Left lung (tissue), 10 donors: Measurements from ENCODE around the gene CELSR3. TPM values are rescaled to one million over a fixed set of nuclear protein-coding genes. Genes with fewer than 3 reads are reported as not detected.

Source experiments
- ATAC-seq: fragments of 200-7000 bp; cut with Tn5 transposase; one replicate; pipeline ENCODE4 v1.9.1; 2020; ENCODE audit warnings: moderate library complexity
- DNase-seq, 4 donors: peaks; one replicate each; pipeline ENCODE4 v3.0.0-alpha.2; 2013 to 2020
- H3K27ac ChIP-seq, 2 donors: fragments of 200-600 bp; sonication (generic) in 1 of 2; one replicate each; pipeline versions ENCODE4 v1.5.0 to v1.8.0; 2020 to 2021
- H3K27me3 ChIP-seq, 2 donors: fragments of 200-600 bp; sonication (generic) in 1 of 2; one replicate each; pipeline versions ENCODE4 v1.5.0 to v1.8.0; 2020 to 2021
- H3K36me3 ChIP-seq, 2 donors: fragments of 200-600 bp; sonication (generic) in 1 of 2; one replicate each; pipeline versions ENCODE4 v1.5.0 to v1.8.0; 2020 to 2021
- H3K4me1 ChIP-seq, 2 donors: fragments of 200-600 bp; one replicate each; pipeline ENCODE4 v1.8.0; 2021
- H3K4me3 ChIP-seq, 2 donors: fragments of 200-600 bp; sonication (generic) in 1 of 2; one replicate each; pipeline versions ENCODE4 v1.5.0 to v1.8.0; 2020 to 2021; ENCODE audit warnings: mild to moderate bottlenecking in 1 of 2
- H3K9me3 ChIP-seq, 2 donors: fragments of 200-600 bp; sonication (generic) in 1 of 2; one replicate each; pipeline versions ENCODE4 v1.5.0 to v1.8.0; 2020 to 2021
- CTCF ChIP-seq, 2 donors: fragments of 200-600 bp; sonication (generic) in 1 of 2; IDR thresholded peaks; one replicate each; pipeline versions ENCODE4 v1.5.0 to v1.8.0; 2021; ENCODE audit warnings: antibody characterized with exemption in 2 of 2
- intact Hi-C, 2 donors: fragments of 100-400 bp; cut with DNase I; formaldehyde crosslinking; loops; one replicate each; pipeline versions ENCODE4 v1.11.2 to v1.14.2; 2022
- polyA plus RNA-seq, 6 donors: library from polyadenylated mRNA; unstranded; fragments of 120-200 nt; gene quantifications; one replicate each; pipeline ENCODE4 v1.2.1, GENCODE V29; 2013; ENCODE audit not compliant: insufficient read length in 6 of 6
- total RNA-seq, 2 donors: library from RNA; stranded (reverse); fragmentation: NEBNext Ultra II Directional; extraction: Animal tissue kit (Norgen Biotek cat#: 25700); gene quantifications; one replicate each; pipeline ENCODE4 v1.2.1, GENCODE V29; 2021
- donor health status: DM: no; HTN: yes; CAD: no.
- donor health status: DM: no; HTN: no; CAD: no.

CELSR3 gene
- total and polyA plus RNA-seq, 8 donors: 0.79 to 1.7 (median 0.94) TPM

DNA sequence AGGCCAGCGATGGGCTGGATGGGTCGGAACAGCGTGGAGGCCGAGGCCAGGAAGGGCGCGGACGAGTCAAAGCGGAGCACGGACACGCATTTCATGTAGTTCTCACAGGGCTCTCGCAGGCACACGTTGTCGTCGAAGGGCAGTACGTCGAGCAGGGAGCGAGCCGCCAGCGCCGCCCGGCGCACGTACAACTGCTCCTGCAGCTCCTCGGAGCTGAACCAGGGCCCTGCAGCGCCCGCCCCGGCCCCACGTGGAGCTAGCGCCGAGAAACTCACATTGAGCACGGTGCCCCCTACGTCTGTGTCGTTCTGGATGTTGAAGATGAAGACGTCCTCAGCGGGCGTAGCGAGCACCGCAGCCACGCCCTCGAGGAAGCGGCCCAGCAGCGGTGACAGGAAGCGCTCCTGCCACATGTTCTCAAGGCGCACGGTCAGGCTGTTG is 5.8 kb downstream of the CELSR3 start:
- intact Hi-C loops: no loop called here
- TF ChIP-seq CTCF (IDR thresholded peaks at IDR 0.05): no peak
- Histone ChIP-seq H3K27ac (peak overlapping the region; percentile 63 to 76), H3K27me3 (peaks cover 1 to 30% of the 10 kb centered on the region in 2 donors), H3K4me1 (peaks cover 11 to 30% of the 10 kb centered on the region in 2 donors), H3K9me3 (no peaks in the 10 kb centered on the region), H3K36me3 (no peaks in the 10 kb centered on the region), H3K4me3 (peak overlapping the region; percentile 50 to 67)
- DNase-seq (no peak), ATAC-seq (no peak)

DNA sequence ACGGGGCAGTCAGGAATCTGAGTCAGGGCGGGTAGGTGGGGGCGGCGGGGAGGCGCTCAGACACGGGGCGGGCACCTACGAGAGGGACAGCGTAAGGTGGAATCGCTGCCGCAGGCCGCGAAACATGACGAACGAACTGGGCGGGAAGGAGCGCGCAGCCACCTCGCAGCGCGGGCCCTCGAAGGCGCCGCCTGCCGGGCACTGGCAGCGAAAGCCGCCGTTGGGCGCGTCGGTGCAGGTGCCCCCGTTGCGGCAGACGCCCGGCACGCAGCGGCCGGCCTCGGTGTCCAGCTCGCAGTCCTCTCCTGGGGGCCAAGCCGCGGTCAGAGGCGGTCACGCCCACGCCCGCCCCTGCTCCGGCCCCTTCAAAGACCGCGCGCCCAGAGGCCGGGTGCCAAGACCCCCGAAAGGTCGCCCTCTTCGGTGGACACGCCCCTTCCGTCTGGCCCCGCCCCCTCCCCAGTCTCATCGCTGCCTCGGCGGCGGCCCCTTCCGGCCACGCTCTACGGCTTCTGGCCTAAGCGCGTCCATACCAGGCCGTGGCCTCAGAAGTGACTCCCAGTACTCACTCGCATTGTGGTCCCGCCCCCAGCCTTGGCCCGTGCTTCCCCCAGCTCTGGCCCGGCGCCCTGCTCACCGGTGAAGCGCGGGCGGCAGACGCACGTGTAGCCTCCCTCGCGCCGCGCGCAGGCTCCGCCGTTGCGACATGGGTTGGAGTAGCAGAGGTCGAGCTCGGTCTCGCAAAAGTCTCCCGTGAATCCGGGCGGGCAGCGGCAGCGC is 6.4 kb downstream of the CELSR3 start:
- DNase-seq (peak; percentile 47 to 94 (median 82)), ATAC-seq (peak; percentile 97)
- Histone ChIP-seq H3K27ac (peak overlapping the region; percentile 63 to 76), H3K9me3 (no peaks in the 10 kb centered on the region), H3K27me3 (peaks cover 0 to 24% of the 10 kb centered on the region in 2 donors), H3K36me3 (no peaks in the 10 kb centered on the region), H3K4me3 (peak overlapping the region; percentile 50 to 67), H3K4me1 (peaks cover 5 to 24% of the 10 kb centered on the region in 2 donors)
- intact Hi-C loops: no loop called here
- TF ChIP-seq CTCF (IDR thresholded peaks at IDR 0.05): peak; percentile 62 to 80

- peaks cover 0 to 17% of the 10 kb centered on the region in 2 donors for H3K27me3 ChIP-seq
- TF ChIP-seq CTCF (IDR thresholded peaks at IDR 0.05): no peak
- intact Hi-C loops: no loop called here
- peak overlapping the region in 1 of 2 donors; percentile 76 for H3K27ac ChIP-seq
- H3K4me1 ChIP-seq: peaks cover 4 to 22% of the 10 kb centered on the region in 2 donors
- H3K36me3 ChIP-seq: no peaks in the 10 kb centered on the region
- ATAC-seq (peak; percentile 8), DNase-seq (peak in 1 of 4 donors; percentile 72)
- no peaks in the 10 kb centered on the region for H3K9me3 ChIP-seq
- H3K4me3 ChIP-seq: peak overlapping the region; percentile 50 to 67
Observed at GRCh38 chr3:48655606-48656005, 7.1 kb downstream of the CELSR3 start.

DNA sequence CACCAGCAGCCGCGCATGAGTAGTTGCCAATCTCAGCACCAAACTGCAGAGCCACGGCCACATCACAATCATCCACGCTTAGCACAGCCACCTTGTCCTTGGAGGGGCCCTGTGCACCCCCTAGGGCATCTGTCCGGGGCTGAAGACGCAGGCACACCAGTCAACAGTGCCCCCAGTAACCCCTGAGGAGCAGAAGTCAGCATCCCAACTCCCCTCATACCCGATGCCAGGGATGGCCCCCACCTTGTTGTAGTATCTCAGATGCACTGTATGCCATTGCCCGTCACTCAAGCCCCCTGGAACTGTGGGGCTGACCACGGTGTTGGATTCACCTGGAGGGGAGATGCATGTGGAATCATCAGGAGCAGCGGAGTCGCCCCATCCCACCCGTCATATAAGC is 7.6 kb downstream of the CELSR3 start:
- peak in 1 of 4 donors; percentile 44 for DNase-seq
- intact Hi-C loops: no loop called here

More for the DNA sequence above, 7.6 kb downstream of the CELSR3 start:
- H3K27me3 ChIP-seq: peaks cover 0 to 12% of the 10 kb centered on the region in 2 donors
- no peak for ATAC-seq
- no peak overlapping the region for H3K4me3 ChIP-seq
- TF ChIP-seq CTCF (IDR thresholded peaks at IDR 0.05): no peak
- H3K36me3 ChIP-seq: no peaks in the 10 kb centered on the region
- H3K27ac ChIP-seq: no peak overlapping the region
- H3K9me3 ChIP-seq: no peaks in the 10 kb centered on the region
- peaks cover 4 to 22% of the 10 kb centered on the region in 2 donors for H3K4me1 ChIP-seq
